ENCODE data around the gene AMPD3. TPM values are rescaled to one million over a fixed set of nuclear protein-coding genes. Genes with fewer than 3 reads are reported as not detected.

AMPD3 gene
- total and polyA plus RNA-seq, 2 of the 13 experiments (the other 11 are each of a cell fraction or from before 2014, with no cell fraction given): 0.33 to 2.3 TPM

DNA sequence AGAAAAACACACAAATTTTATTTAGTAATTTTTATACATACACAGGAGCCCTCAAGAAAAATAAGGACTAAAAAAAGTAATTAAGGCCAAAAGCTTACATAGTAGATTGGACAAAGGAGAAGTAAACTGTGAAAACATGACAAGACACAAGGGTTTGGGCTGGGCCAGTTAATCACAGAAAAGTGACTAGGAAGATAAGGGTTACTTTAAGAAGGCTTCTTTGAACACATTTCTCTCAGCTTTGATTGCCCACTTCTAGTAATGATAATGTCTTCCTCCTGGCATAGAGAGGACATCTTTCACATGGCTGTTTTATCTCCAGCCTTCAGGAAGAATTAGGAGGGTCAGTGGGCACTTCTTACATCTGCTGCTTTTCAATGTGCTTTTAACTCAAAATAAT lies 82.5 kb downstream of the AMPD3 start (continued):
- TF ChIP-seq, protein P1, sequence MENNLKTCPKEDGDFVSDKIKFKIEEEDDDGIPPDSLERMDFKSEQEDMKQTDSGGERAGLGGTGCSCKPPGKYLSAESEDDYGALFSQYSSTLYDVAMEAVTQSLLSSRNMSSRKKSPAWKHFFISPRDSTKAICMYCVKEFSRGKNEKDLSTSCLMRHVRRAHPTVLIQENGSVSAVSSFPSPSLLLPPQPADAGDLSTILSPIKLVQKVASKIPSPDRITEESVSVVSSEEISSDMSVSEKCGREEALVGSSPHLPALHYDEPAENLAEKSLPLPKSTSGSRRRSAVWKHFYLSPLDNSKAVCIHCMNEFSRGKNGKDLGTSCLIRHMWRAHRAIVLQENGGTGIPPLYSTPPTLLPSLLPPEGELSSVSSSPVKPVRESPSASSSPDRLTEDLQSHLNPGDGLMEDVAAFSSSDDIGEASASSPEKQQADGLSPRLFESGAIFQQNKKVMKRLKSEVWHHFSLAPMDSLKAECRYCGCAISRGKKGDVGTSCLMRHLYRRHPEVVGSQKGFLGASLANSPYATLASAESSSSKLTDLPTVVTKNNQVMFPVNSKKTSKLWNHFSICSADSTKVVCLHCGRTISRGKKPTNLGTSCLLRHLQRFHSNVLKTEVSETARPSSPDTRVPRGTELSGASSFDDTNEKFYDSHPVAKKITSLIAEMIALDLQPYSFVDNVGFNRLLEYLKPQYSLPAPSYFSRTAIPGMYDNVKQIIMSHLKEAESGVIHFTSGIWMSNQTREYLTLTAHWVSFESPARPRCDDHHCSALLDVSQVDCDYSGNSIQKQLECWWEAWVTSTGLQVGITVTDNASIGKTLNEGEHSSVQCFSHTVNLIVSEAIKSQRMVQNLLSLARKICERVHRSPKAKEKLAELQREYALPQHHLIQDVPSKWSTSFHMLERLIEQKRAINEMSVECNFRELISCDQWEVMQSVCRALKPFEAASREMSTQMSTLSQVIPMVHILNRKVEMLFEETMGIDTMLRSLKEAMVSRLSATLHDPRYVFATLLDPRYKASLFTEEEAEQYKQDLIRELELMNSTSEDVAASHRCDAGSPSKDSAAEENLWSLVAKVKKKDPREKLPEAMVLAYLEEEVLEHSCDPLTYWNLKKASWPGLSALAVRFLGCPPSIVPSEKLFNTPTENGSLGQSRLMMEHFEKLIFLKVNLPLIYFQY (CRISPR knock-in tag; IDR thresholded peaks at IDR 0.05; ENCODE audit: borderline replicate concordance): no peak
- no peak for TF ChIP-seq ZKSCAN1 (IDR thresholded peaks at IDR 0.05; ENCODE audit: low read length)
- TF ChIP-seq, protein P2, sequence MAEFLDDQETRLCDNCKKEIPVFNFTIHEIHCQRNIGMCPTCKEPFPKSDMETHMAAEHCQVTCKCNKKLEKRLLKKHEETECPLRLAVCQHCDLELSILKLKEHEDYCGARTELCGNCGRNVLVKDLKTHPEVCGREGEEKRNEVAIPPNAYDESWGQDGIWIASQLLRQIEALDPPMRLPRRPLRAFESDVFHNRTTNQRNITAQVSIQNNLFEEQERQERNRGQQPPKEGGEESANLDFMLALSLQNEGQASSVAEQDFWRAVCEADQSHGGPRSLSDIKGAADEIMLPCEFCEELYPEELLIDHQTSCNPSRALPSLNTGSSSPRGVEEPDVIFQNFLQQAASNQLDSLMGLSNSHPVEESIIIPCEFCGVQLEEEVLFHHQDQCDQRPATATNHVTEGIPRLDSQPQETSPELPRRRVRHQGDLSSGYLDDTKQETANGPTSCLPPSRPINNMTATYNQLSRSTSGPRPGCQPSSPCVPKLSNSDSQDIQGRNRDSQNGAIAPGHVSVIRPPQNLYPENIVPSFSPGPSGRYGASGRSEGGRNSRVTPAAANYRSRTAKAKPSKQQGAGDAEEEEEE (CRISPR knock-in tag; IDR thresholded peaks at IDR 0.05; ENCODE audit: borderline replicate concordance): no peak
- no peak for TF ChIP-seq MIXL1 (CRISPR knock-in tag; IDR thresholded peaks at IDR 0.05)
- TF ChIP-seq MAF1 (CRISPR knock-in tag; IDR thresholded peaks at IDR 0.05; ENCODE audit: borderline replicate concordance): no peak
- TF ChIP-seq JUND (CRISPR knock-in tag; IDR thresholded peaks at IDR 0.05): no peak
- no peak for TF ChIP-seq TBX2 (CRISPR knock-in tag; IDR thresholded peaks at IDR 0.05; ENCODE audit: borderline replicate concordance)
- TF ChIP-seq ZNF468 (CRISPR knock-in tag; IDR thresholded peaks at IDR 0.05): no peak
- TF ChIP-seq, protein P3, sequence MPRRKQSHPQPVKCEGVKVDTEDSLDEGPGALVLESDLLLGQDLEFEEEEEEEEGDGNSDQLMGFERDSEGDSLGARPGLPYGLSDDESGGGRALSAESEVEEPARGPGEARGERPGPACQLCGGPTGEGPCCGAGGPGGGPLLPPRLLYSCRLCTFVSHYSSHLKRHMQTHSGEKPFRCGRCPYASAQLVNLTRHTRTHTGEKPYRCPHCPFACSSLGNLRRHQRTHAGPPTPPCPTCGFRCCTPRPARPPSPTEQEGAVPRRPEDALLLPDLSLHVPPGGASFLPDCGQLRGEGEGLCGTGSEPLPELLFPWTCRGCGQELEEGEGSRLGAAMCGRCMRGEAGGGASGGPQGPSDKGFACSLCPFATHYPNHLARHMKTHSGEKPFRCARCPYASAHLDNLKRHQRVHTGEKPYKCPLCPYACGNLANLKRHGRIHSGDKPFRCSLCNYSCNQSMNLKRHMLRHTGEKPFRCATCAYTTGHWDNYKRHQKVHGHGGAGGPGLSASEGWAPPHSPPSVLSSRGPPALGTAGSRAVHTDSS (CRISPR knock-in tag; conservative IDR thresholded peaks at IDR 0.05): no peak
- no peak for TF ChIP-seq MLLT10 (CRISPR knock-in tag; IDR thresholded peaks at IDR 0.05)

All from HepG2 (cell line).